Measurements from ENCODE around the gene JAGN1. TPM values are rescaled to one million over a fixed set of nuclear protein-coding genes. Genes with fewer than 3 reads are reported as not detected.
"Not testable (repeated sequence)": the region's sequence is repeated elsewhere in the genome, so short reads cannot be mapped to it uniquely, and the experiment has no call there.

JAGN1 gene
- total RNA-seq, 1 donor from 2014 or later, result 25.0 TPM

DNA sequence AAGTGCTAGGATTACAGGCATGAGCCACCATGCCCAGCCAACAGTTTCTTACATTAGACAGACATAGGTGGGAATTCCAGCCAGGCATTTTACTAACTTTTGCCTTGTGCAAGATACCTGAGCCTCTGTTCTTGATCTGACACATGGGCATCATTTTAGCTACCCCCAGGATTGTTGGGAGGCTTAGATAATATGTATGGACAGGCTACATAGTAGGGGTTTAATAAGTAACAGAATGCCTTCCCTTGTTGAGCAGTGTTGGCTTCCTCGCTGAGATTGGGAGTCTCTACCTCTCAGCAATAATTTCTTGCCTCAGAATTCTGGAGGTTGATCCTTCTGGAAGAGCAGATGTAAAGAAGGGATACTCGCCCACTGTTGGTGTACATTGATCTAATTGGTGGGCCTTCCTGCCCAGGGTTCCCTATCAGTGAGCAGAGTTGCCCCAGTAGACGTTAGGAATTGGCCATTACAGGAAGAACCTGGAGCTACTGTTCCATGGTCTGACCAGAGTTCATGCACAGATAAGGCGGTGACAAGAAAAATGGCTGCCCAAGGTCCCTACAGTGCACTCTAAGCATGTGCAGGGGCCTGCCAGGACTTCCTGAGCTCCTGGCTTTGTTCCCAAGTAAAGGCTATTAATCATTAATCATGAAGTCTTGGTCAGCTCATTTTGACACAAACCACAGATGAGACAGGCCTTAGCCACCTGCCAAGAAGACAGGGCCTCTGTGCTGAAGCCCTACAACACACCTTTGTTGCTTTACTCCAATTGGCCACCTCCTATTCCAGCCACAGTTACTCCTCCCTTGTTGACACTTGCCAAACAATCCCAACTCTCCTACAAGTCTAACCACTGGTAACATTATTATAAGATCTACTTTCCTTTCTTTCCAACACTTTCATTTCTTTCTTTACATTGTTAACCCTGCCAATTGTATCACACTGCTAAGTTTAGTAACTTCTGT is 7.3 kb downstream of the JAGN1 start:
- peak in 1 of 2 donors; percentile 78 for DNase-seq (ENCODE audit: low read depth in 2 of 2)

DNA sequence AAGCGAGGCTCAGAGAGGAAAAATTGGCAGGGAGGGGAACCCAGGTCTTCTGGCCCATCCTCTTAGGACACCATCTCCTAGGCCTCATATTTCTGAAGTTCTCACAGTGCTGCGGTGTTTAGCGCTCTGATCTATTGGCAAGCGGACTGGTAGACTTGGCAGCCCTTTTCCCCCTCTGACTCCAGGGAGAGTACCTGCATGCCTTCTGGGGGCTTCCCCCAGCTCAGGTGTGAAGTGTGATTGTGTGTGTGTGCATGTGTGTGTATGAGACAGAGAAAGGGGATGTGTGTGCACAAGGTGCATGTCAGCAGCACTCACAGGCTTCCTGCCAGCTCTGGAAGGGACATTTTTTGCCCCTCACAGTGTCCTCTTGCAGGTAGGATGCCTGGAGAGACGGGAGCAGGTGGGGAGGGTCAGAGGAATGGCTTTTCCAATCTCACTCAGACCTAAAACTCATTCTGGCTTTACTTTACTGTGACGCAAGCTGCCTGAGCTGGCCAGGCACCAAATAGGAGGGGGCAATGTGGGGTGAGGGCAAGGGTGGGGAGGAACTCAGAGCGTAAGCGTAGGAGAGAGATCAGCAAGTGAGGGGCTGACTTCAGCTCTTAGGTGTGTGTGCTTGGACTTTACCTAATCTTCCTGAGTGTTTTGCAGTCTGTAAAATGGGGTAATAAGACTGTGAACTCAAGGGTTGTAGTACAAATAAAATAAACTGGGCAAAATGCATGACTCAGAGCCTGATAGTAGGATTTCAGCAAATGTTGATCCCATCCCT is 8.2 kb downstream of the JAGN1 start:
- no peak for DNase-seq (ENCODE audit: low read depth in 2 of 2)

DNA sequence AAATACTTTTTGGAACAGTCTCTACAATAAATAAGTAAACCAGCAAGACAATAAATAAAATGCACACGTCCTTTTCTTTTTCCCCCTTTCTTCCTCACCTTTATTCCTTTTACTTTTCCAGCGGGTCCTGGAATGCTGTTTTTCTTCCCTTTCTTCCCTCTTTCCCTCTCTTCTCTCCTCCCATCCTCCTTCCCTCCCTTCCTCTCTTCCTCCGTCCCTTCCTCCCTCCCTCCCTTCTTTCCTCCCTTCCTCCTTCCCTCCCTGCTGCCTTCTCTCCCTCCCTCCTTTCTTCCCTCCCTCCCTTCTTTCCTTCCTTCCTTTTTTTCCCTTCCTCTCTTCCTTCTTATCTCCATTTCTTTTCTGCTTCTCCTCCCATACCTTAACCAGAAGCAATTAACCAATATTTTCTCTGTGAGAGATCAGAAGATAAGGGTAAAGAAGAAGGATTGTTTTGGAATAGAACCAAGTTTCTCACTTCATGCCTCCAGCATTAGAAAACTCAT is 8.9 kb downstream of the JAGN1 start:
- DNase-seq (ENCODE audit: low read depth in 2 of 2), result no peak

DNA sequence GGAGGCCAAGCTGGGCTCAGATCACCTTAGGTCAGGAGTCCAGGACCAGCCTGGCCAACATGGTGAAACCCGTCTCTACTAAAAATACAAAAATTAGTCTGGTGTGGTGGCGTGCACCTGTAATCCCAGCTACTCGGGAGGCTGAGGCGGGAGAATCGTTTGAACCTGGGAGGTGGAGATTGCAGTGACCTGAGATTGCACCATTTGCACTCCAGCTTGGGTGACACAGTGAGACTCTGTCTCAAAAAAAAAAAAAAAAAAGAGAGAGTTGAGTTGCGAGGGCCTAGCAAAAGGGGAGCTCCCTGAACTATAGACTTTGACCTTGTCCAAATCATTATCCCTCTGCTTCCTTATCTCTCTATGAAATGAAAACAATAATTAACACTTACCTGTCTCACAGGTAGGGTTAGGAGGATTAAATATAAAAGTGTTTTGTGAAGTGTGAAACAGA is 10.6 kb downstream of the JAGN1 start:
- DNase-seq (ENCODE audit: low read depth in 2 of 2), result not testable (repeated sequence)

DNA sequence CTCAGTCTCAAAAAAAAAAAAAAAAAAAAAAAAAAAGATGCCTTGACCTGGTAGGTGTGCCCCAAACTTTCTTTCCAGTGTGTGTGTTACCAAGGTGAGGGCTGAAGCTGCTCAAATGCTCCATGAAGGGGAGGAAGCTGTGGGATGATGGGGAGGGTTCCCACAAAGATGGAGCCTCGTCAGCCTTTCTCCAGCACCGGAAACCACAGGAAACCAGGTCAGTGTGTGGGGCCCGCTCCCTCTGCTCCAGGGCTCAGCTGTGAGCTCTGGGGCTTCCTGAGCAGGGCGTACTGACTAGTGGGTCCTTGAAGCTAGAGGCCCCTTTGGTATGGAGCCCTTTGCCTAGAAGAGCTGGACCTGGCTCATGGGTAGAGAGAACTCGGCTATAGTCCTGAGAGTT is 11.6 kb downstream of the JAGN1 start:
- DNase-seq (ENCODE audit: low read depth in 2 of 2), result peak in 1 of 2 donors; percentile 74

DNA sequence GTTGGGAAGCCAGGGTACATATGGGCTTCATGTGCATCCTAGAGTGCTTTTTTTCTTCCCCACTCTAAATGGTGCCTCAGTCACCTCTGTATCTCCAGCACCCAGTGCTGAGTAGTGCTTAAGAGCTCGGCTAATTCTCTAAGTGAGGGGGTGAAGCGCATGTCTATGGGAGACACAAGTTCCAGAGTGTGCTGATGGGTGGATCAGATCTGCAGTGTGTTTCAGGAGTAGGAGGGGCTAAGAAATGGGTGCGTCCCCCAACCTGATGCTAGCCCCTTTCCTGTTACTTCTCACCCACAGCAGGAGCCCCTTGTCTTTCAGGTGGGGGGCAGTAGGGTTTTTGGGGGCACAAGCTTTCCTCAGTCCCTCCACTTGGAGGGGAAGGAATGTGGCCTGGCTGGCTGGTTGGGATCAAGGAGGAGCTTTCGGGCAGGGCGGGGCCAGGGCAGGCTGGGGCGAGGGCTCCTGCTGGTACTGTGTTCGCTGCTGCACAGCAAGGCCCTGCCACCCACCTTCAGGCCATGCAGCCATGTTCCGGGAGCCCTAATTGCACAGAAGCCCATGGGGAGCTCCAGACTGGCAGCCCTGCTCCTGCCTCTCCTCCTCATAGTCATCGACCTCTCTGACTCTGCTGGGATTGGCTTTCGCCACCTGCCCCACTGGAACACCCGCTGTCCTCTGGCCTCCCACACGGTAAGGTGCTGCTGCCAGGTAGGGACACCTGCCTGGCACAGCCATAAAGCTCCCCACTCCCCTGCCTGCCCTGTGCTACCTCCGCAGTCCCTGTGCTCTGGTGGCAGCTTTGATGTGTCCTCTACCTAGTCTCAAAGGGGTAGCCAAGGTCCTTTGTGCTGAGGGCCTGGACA is 12.2 kb downstream of the JAGN1 start, which contains the start of gene IL17RE:
Gene IL17RE, plus strand, starts transcription at position 477 of the 866 bp plus-strand sequence. Its CDS starts 85 bp downstream, at position 562.
- no peak for DNase-seq (ENCODE audit: low read depth in 2 of 2)

DNA sequence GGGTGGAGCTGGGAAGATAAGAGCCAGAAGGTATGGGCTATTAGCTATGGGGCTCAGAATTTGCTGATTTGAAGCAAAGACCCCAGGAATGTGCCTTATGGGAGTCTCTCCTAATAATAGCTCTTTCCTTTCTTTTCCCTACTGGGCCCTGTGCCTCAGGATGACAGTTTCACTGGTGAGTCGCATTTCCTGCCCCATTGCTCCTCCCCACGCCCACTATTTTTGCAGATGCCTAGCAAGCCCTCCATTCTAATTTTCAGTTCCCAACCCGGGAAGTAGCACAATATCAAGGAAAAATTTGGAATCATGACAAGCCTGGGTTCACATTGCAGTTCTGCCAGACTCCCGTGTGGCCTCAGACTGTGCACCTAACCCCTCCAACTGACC is 12.8 kb downstream of the JAGN1 start:
- peak in 1 of 2 donors; percentile 39 for DNase-seq (ENCODE audit: low read depth in 2 of 2)

DNA sequence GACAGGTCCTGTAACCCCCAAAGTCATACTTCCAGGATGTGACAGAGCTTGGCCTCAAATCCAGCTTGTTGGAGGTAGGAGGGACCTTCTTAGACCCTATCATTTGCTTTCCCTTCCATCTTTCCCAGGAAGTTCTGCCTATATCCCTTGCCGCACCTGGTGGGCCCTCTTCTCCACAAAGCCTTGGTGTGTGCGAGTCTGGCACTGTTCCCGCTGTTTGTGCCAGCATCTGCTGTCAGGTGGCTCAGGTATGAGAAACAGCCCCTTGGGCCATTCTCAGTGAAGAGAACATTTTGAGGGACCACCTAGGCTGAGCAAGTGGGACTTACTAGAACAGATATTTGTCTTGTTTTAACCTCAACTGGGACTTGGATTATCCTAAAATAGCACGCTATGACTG is 13.5 kb downstream of the JAGN1 start:
- no peak for DNase-seq (ENCODE audit: low read depth in 2 of 2)

DNA sequence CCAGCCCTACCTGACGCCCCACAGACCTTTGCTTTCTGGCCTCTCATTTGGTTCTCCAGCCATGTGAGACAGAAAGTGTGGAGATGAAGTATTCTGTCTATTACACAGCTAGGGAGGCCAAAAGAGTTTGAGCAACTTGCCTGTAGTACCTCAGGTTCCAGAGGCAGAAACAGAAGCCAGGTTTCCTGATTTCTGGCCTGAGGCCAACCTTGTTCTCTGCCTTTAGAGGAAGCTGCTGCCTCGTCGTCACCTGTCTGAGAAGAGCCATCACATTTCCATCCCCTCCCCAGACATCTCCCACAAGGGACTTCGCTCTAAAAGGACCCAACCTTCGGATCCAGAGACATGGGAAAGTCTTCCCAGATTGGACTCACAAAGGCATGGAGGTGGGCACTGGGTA is 16.1 kb downstream of the JAGN1 start:
- no peak for DNase-seq (ENCODE audit: low read depth in 2 of 2)

DNA sequence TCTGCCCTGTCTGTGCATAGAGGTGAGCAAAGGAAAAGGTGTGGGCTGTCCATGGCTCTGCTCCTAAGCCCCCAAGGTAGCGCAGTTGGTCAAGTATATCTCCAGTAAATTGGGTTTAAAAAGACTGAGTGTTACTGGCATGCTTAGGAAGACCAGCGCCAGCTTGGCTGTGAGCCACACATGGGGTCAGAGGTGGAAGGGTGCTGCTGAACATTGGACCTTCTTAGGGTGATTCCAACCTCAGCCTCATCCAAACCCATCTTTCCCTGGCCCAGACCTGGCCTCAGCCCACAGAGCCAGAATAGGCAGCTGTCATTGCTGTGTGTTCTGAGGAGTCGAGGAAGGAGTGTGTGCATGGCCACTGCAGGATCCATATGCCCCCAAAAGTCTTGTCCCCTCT is 17.9 kb downstream of the JAGN1 start:
- DNase-seq (ENCODE audit: low read depth in 2 of 2), result no peak

DNA sequence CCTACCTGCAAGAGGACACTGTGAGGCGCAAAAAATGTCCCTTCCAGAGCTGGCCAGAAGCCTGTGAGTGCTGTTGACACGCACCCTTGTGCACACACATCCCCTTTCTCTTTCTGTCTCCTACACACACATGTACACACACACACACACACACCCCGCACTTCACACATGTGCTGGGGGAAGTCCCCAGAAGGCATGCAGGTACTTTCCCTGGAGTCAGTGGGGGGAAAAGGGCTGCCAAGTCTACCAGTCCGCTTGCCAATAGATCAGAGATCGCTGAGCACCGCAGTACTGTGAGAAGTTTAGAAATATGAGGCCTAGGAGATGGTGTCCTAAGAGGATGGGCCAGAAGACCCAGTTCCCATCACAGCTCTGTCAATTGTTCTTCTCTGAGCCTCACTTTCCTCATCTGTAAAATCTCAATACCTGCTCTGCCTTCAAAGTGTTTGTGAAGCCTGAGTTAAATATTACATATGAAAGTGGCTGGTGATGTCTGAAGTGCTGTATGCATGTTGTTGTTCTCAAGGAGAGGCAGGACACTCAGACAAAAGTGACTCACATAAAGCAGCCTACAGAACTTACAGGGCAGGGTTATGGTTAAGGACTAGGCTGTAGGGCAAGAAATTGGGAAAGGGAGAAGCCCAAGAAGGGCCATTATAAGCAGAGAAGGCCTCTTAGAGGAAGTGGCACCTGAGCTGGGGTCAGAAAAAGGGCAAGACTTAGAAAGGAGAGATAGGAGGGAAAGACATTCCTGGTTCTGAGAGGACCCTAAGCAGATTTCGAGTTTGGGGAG is 19.0 kb downstream of the JAGN1 start:
- DNase-seq (ENCODE audit: low read depth in 2 of 2), result no peak

DNA sequence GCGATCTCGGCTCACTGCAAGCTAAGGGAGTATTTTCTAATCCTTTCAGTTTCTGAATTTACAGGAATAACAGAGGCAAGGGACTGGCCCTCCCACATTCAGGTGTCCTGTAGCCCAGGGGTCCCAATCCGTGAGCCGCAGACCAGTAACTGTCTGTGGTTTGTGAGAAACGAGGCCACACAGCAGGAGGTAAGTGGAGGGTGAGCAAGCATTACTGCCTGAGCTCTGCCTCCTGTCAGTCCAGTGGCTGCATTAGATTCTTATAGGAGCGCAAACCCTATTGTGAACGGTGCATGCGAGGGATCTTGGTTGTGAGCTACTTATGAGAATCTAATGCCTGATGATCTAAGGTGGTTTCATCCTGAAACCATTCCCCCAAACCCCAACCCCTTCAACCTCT is 21.5 kb downstream of the JAGN1 start:
- no peak for DNase-seq (ENCODE audit: low read depth in 2 of 2)

DNA sequence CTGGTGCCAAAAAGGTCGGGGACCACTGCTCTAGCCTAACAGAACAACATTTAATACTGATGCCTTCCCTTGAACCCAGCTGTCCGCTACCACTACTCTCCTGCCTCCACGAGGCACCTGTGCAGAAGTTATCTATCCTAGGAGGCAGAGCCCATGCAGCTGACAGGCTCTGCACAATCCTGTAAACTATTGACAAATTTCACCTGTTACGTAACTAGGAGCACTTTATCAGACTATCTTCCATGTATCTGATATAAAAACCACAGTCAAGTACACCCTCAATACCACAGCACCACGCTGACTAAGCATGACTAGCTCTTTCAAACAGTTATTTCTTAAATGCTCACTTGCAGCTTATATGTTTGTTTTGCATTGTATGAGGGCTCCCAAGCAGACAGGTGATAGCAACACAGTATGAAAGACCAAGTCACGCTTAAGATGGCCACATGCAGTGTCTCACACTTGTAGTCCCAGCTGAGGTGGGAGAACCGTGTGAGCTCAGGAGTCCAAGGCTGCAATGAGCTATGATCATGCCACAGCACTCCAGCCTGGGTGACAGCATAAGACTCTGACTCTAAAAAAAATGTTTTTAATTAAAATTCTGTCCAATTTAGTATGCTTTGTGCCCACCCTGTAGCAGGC is 22.0 kb downstream of the JAGN1 start:
- DNase-seq (ENCODE audit: low read depth in 2 of 2), result no peak

DNA sequence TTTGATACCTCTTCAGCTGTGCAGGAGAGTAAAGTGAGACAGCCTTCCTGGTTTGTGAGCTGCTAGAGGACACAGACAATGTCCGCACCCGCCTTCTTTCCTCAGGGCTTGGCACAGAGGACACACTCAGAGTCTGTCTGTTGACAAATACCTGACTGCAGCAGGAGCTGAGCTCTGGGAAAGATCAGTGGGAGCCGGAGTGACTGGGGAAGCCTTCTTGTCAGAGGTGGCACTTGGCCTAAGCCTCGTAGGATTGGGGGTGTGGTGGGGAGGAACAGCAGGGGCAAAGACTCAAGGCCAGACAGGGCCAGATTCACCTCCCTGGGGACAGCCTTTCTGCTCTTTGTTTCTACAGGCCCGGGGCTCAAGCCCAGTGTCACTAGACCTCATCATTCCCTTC is 23.2 kb downstream of the JAGN1 start:
- no peak for DNase-seq (ENCODE audit: low read depth in 2 of 2)

DNA sequence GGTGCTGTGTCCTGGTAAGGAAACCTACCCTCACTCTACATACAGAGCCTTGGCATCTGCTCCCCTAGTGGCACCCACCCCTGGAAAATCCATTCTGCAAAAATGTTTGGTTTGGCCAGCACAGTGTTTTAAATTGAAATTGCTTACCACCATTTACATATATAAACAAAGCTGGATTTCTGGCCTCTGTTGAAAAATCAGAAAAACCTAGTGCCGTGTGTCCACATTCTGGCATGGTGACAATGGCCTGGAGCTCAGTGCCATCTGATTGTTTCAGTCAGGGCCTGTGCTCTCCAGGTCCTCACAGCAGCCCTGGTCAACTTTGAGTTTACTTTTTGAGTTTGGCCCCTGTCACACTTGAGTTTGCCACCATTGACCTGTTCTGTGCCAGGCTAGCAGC is 23.6 kb downstream of the JAGN1 start:
- no peak for DNase-seq (ENCODE audit: low read depth in 2 of 2)

DNA sequence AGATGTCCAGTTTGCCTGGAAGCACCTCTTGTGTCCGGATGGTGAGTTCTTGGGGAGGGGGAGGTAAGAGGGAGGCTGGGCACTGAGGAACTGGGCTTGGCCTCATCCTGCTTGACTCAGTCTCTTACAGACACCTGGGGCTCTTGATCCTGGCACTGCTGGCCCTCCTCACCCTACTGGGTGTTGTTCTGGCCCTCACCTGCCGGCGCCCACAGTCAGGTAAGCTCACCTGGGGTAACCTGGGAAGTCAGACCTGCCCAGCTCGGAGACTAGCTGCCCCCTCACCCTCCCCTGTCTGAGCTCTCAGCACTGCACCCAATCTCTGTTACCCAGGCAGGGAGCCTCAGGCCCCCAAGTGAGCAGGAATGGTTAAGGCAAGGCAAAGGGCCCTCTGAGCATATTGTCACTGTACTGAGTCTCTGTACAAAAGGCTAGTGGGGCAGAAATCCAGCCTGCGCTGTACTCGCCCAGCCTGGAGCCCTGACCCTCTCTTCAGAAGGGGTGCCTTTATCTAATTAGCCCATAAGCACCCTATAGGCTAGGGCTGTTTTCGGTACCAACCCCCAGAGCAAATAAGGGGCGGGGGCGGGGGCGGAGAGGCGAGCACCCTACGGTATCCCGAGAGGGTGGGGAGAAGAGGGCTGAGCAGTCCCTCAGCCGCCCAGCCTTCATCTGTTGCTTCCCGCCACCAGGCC is 24.3 kb downstream of the JAGN1 start:
- DNase-seq (ENCODE audit: low read depth in 2 of 2), result no peak

DNA sequence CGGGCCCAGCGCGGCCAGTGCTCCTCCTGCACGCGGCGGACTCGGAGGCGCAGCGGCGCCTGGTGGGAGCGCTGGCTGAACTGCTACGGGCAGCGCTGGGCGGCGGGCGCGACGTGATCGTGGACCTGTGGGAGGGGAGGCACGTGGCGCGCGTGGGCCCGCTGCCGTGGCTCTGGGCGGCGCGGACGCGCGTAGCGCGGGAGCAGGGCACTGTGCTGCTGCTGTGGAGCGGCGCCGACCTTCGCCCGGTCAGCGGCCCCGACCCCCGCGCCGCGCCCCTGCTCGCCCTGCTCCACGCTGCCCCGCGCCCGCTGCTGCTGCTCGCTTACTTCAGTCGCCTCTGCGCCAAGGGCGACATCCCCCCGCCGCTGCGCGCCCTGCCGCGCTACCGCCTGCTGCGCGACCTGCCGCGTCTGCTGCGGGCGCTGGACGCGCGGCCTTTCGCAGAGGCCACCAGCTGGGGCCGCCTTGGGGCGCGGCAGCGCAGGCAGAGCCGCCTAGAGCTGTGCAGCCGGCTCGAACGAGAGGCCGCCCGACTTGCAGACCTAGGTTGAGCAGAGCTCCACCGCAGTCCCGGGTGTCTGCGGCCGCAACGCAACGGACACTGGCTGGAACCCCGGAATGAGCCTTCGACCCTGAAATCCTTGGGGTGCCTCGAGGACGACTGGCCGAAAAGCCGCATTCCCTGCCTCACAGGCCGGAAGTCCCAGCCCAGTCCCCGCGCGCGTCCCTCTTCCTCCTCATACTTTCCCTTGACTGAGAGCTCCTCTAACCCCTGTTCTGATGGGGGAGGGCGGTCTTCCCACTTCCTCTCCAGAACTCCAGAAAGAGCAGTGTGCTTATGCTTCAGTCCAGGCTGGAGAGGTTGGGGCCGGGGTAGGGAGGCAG is 25.1 kb downstream of the JAGN1 start:
- DNase-seq (ENCODE audit: low read depth in 2 of 2), result peak in 1 of 2 donors; percentile 70

DNA sequence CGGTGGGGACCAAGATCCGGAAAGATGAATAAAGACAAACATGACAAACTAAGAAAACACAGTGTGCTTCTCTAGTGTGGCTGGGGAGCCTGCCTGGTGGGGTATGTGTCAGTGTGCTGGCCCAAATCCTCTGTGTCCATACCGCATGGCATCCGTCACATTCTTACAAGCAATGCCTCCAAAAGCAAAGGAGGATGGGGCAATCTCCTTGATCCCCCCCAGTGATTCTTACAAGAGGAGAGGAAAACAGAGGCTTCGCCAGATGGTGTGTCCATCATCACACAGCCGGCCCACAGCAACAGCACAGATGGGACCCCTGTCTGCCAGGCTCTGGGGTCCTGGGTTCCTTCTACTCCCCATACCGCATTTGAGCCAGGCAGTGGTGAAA is 25.9 kb downstream of the JAGN1 start:
- DNase-seq (ENCODE audit: low read depth in 2 of 2), result no peak

Measured in dermis microvascular lymphatic vessel endothelial cell (primary cell).